HL-60 (cell line): ENCODE measurements around the gene PRRX1.

Experiments
- GABPA ChIP-seq: IDR thresholded peaks from 2 replicates; pipeline ENCODE4 v1.6.1; 2012; ENCODE audit warnings: low read depth
- POLR2AphosphoS5 ChIP-seq: IDR thresholded peaks from 2 replicates; pipeline ENCODE4 v1.6.1; 2012; ENCODE audit warnings: low read depth
- TF ChIP-seq, protein P1 (sequence below): IDR thresholded peaks from one replicate; pipeline ENCODE4 v1.5.1; 2011; ENCODE audit warnings: low read length, control low read depth, inconsistent platforms; ENCODE audit not compliant: insufficient read depth

DNA sequence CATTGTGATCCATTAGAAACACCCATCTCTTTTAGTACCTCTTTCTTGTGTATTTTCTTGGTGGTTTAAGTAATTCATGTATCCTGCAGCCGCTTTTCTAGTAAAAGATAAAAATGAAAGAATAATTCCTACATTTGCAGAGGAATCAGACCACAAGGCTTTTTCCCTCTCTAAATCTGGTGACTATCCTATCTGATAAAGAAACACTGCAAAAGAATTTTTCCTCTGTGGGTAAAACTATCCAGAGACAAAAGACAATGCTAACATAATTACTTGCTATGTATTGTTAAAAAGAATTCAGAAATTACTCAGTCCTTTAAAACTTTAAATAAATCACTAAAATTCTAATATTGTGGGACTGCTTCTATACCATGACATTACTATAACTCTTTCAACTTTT is 51.0 kb downstream of the PRRX1 start:
- TF ChIP-seq POLR2AphosphoS5 = no peak
- TF ChIP-seq, protein P1, sequence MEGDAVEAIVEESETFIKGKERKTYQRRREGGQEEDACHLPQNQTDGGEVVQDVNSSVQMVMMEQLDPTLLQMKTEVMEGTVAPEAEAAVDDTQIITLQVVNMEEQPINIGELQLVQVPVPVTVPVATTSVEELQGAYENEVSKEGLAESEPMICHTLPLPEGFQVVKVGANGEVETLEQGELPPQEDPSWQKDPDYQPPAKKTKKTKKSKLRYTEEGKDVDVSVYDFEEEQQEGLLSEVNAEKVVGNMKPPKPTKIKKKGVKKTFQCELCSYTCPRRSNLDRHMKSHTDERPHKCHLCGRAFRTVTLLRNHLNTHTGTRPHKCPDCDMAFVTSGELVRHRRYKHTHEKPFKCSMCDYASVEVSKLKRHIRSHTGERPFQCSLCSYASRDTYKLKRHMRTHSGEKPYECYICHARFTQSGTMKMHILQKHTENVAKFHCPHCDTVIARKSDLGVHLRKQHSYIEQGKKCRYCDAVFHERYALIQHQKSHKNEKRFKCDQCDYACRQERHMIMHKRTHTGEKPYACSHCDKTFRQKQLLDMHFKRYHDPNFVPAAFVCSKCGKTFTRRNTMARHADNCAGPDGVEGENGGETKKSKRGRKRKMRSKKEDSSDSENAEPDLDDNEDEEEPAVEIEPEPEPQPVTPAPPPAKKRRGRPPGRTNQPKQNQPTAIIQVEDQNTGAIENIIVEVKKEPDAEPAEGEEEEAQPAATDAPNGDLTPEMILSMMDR = no peak
- TF ChIP-seq GABPA = no peak
